Nephron (organoid): ENCODE measurements around the gene CCDC88C.

ENCODE experiments used
- H3K27ac Mint-ChIP-seq, 3 experiments: 2 replicates each; pipeline ENCODE4 v1.8.0; 2020; ENCODE audit warnings: mixed read lengths in 3 of 3, mild to moderate bottlenecking in 2 of 3, moderate library complexity in 1 of 3
- H3K27me3 Mint-ChIP-seq: 2 replicates; pipeline ENCODE4 v1.8.0; 2021; ENCODE audit warnings: low read depth, mild to moderate bottlenecking, moderate library complexity, mixed read lengths
- H3K36me3 Mint-ChIP-seq: 2 replicates; pipeline ENCODE4 v1.8.0; 2020; ENCODE audit warnings: low read depth, mixed read lengths
- H3K4me1 Mint-ChIP-seq: 2 replicates; pipeline ENCODE4 v1.8.0; 2020; ENCODE audit warnings: mixed read lengths
- H3K4me3 Mint-ChIP-seq, 3 experiments: 2 replicates each; pipeline ENCODE4 v1.8.0; 2020; ENCODE audit warnings: mild to moderate bottlenecking in 3 of 3, mixed read lengths in 3 of 3, moderate library complexity in 2 of 3
- H3K9me3 Mint-ChIP-seq: 2 replicates; pipeline ENCODE4 v1.8.0; 2020; ENCODE audit warnings: mixed read lengths
- TF ChIP-seq, protein P1 (sequence below), 3 experiments: fragments of 200-600 bp; sonication (generic); IDR thresholded peaks; one replicate each; pipeline ENCODE4 v1.5.0; 2021; ENCODE audit warnings: antibody characterized with exemption in 3 of 3; ENCODE audit not compliant: unreplicated experiment in 3 of 3

Gene CCDC88C

GRCh38 chr14:91375720-91376452 lies 41.7 kb downstream of the CCDC88C start:
- Mint-ChIP-seq H3K4me3 (no peak overlapping the region), H3K27me3 (peaks cover 21% of the 10 kb centered on the region), H3K9me3 (no peaks in the 10 kb centered on the region)

DNA sequence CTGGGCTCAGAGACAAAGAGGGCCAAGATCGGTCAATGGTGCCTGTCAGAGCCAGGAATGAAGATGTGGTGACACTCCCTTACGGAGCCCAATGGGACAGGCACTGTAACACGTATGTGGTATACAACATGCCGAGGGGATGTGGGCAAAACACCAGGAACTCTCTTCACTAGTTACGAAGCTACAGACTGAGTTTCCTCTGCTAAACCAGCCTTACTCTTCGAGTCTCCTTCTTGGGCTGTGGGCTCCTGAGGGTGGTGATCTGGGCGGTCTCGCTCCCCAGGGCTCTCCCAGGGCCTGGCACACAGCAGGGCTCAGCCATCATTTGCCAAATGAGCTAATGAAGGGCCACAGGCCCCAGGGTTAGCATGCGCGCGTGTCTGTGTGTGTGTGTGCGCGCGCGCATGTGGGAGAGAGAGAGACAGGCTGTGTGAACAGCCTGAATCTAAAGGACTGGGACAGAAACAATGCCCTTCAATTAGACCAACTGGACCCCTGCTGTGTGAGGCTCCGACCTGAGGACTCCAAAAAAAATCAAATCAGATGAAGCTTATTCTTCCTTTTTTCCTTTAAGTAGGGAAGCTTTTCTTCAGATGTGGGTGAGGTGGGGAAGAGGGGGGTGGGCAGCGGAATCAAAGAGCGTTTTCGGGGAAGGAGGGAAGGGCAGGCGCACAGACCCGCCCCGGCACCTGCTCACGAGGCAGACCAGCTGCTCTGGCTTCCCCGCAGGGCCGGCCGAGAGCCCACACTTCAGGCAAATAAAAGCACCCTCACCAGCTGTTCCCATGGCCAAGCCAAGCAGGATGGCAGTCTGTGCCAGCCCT lies 42.5 kb downstream of the CCDC88C start:
- peaks cover 21% of the 10 kb centered on the region for H3K27me3 Mint-ChIP-seq

More at GRCh38 chr14:91375720-91376452, 41.7 kb downstream of the CCDC88C start:
- Mint-ChIP-seq H3K36me3 (no peaks in the 10 kb centered on the region), H3K4me1 (peaks cover 83% of the 10 kb centered on the region), H3K27ac (peak overlapping the region in 1 of 3 experiments; percentile 79)
- TF ChIP-seq, protein P1, sequence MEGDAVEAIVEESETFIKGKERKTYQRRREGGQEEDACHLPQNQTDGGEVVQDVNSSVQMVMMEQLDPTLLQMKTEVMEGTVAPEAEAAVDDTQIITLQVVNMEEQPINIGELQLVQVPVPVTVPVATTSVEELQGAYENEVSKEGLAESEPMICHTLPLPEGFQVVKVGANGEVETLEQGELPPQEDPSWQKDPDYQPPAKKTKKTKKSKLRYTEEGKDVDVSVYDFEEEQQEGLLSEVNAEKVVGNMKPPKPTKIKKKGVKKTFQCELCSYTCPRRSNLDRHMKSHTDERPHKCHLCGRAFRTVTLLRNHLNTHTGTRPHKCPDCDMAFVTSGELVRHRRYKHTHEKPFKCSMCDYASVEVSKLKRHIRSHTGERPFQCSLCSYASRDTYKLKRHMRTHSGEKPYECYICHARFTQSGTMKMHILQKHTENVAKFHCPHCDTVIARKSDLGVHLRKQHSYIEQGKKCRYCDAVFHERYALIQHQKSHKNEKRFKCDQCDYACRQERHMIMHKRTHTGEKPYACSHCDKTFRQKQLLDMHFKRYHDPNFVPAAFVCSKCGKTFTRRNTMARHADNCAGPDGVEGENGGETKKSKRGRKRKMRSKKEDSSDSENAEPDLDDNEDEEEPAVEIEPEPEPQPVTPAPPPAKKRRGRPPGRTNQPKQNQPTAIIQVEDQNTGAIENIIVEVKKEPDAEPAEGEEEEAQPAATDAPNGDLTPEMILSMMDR (IDR thresholded peaks at IDR 0.05; ENCODE audit: unreplicated experiment in 3 of 3) = no peak

DNA sequence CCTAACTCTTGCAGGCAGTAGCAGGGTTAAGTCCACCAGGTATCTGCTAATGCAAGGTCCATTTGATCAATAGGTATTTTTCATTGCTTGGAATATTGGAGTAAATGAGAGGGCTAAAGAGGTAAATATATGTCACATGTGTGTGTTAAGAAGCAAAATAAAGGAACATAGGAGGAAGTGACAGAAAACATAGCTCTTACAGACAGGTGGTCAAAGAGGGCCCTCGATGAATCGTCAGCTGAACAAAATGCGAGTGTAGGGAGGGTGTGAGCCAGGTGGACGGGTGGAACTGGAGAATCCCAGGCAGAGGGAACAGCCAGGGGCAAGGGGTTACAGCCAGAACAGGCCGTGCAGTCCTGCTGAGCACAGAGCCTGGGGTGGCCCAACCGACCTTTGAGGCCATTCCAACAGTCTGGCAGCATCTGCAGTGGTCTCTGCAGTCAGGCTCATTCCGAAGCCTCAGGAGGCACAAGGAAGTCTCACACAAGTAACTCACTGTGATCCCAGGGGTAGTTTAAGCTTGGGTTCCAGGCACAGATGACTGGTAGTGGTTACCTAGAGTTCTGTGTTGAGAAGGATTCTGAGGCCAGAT lies 43.2 kb downstream of the CCDC88C start:
- H3K4me3 Mint-ChIP-seq = peak overlapping the region in 1 of 3 experiments; percentile 6
- H3K27me3 Mint-ChIP-seq = peaks cover 22% of the 10 kb centered on the region
- H3K36me3 Mint-ChIP-seq = no peaks in the 10 kb centered on the region
- TF ChIP-seq, protein P1 (IDR thresholded peaks at IDR 0.05; ENCODE audit: unreplicated experiment in 3 of 3) = no peak
- H3K9me3 Mint-ChIP-seq = no peaks in the 10 kb centered on the region
- H3K4me1 Mint-ChIP-seq = peaks cover 81% of the 10 kb centered on the region
- H3K27ac Mint-ChIP-seq = peak overlapping the region; percentile 57 to 79 (median 66)

More for the DNA sequence above, 42.5 kb downstream of the CCDC88C start:
- peak overlapping the region in 1 of 3 experiments; percentile 62 for H3K4me3 Mint-ChIP-seq
- peaks cover 81% of the 10 kb centered on the region for H3K4me1 Mint-ChIP-seq
- peak overlapping the region in 2 of 3 experiments; percentile 70 to 79 for H3K27ac Mint-ChIP-seq
- H3K36me3 Mint-ChIP-seq = no peaks in the 10 kb centered on the region
- H3K9me3 Mint-ChIP-seq = no peaks in the 10 kb centered on the region
- TF ChIP-seq, protein P1 (IDR thresholded peaks at IDR 0.05; ENCODE audit: unreplicated experiment in 3 of 3) = no peak

GRCh38 chr14:91373591-91374254 lies 43.9 kb downstream of the CCDC88C start:
- no peaks in the 10 kb centered on the region for H3K36me3 Mint-ChIP-seq
- no peaks in the 10 kb centered on the region for H3K9me3 Mint-ChIP-seq
- H3K4me1 Mint-ChIP-seq = peaks cover 81% of the 10 kb centered on the region
- H3K4me3 Mint-ChIP-seq = peak overlapping the region in 2 of 3 experiments; percentile 6 to 14
- peaks cover 24% of the 10 kb centered on the region for H3K27me3 Mint-ChIP-seq
- peak overlapping the region; percentile 66 to 87 (median 79) for H3K27ac Mint-ChIP-seq
- TF ChIP-seq, protein P1 (IDR thresholded peaks at IDR 0.05; ENCODE audit: unreplicated experiment in 3 of 3) = no peak

- peak overlapping the region; percentile 66 to 87 (median 79) for H3K27ac Mint-ChIP-seq
- H3K9me3 Mint-ChIP-seq = no peaks in the 10 kb centered on the region
- no peaks in the 10 kb centered on the region for H3K36me3 Mint-ChIP-seq
- peaks cover 81% of the 10 kb centered on the region for H3K4me1 Mint-ChIP-seq
- TF ChIP-seq, protein P1 (IDR thresholded peaks at IDR 0.05; ENCODE audit: unreplicated experiment in 3 of 3) = no peak
- H3K4me3 Mint-ChIP-seq = peak overlapping the region in 2 of 3 experiments; percentile 14 to 29
- H3K27me3 Mint-ChIP-seq = peaks cover 21% of the 10 kb centered on the region
Observed at GRCh38 chr14:91372671-91373495, 44.7 kb downstream of the CCDC88C start.
